ENCODE results near the gene CYTH3.

Gene CYTH3

DNA sequence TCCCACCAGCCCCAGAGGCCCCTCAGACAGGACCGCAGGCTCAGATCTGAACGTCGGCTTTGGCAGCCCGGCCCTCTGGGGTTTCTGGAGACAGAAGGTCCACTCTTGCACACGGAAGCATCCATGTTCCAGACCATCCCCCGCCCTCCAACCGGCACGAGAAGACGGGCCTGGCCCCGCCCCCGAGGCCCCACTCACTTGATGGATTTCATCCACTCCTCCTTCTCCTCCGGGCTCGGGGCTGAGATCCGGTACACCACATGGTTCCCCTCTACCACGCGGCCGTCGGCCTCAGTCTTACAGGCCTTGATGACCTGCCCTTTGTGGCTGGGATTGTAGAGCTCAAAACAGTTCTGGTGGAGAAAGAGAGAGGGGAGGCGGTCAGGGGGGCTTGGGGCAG lies 107.3 kb downstream of the CYTH3 start:
- H3K4me3 ChIP-seq (replicated peaks; ENCODE audit: insufficient read depth, low read length): no peak overlapping the region
- no peak for TF ChIP-seq POLR2AphosphoS5 (IDR thresholded peaks at IDR 0.05; ENCODE audit: low read depth)
- TF ChIP-seq, protein P1, sequence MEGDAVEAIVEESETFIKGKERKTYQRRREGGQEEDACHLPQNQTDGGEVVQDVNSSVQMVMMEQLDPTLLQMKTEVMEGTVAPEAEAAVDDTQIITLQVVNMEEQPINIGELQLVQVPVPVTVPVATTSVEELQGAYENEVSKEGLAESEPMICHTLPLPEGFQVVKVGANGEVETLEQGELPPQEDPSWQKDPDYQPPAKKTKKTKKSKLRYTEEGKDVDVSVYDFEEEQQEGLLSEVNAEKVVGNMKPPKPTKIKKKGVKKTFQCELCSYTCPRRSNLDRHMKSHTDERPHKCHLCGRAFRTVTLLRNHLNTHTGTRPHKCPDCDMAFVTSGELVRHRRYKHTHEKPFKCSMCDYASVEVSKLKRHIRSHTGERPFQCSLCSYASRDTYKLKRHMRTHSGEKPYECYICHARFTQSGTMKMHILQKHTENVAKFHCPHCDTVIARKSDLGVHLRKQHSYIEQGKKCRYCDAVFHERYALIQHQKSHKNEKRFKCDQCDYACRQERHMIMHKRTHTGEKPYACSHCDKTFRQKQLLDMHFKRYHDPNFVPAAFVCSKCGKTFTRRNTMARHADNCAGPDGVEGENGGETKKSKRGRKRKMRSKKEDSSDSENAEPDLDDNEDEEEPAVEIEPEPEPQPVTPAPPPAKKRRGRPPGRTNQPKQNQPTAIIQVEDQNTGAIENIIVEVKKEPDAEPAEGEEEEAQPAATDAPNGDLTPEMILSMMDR (IDR thresholded peaks at IDR 0.05; ENCODE audit: insufficient read depth, low read length): no peak
- no peak for TF ChIP-seq SPI1 (IDR thresholded peaks at IDR 0.05; ENCODE audit: borderline replicate concordance, low read depth)
- no peak for TF ChIP-seq GABPA (IDR thresholded peaks at IDR 0.05; ENCODE audit: low read depth)
- TF ChIP-seq, protein P2, sequence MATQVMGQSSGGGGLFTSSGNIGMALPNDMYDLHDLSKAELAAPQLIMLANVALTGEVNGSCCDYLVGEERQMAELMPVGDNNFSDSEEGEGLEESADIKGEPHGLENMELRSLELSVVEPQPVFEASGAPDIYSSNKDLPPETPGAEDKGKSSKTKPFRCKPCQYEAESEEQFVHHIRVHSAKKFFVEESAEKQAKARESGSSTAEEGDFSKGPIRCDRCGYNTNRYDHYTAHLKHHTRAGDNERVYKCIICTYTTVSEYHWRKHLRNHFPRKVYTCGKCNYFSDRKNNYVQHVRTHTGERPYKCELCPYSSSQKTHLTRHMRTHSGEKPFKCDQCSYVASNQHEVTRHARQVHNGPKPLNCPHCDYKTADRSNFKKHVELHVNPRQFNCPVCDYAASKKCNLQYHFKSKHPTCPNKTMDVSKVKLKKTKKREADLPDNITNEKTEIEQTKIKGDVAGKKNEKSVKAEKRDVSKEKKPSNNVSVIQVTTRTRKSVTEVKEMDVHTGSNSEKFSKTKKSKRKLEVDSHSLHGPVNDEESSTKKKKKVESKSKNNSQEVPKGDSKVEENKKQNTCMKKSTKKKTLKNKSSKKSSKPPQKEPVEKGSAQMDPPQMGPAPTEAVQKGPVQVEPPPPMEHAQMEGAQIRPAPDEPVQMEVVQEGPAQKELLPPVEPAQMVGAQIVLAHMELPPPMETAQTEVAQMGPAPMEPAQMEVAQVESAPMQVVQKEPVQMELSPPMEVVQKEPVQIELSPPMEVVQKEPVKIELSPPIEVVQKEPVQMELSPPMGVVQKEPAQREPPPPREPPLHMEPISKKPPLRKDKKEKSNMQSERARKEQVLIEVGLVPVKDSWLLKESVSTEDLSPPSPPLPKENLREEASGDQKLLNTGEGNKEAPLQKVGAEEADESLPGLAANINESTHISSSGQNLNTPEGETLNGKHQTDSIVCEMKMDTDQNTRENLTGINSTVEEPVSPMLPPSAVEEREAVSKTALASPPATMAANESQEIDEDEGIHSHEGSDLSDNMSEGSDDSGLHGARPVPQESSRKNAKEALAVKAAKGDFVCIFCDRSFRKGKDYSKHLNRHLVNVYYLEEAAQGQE (IDR thresholded peaks at IDR 0.05; ENCODE audit: insufficient replicate concordance, low read depth): no peak
- H3K27me3 ChIP-seq (ENCODE audit: insufficient read depth, poor library complexity, severe bottlenecking): no peaks in the 10 kb centered on the region
- no peak for DNase-seq (ENCODE audit: low read depth in 1 of 2, low spot score in 1 of 2)
- no peak overlapping the region for H3K27ac ChIP-seq (replicated peaks)

DNA sequence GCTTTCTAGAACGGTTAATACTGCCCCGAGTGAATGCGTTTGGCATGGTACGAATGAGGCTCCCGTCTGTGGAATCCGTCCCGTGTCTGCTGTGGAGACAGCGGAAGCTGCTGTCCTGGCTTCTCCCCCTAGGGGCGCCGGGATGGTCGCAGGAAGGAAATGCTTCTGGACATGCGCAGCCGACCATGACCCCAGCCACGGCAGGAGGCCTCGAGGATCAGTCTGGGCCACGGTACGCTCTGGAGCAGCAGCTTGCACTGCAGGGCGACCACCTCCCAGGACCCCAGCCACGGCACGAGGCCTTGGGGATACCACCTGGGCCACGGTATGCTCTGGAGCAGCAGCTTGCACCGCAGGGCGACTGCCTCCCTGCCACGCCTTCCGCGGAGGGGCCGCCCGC lies 107.9 kb downstream of the CYTH3 start:
- no peak overlapping the region for H3K27ac ChIP-seq (replicated peaks)
- no peak for DNase-seq (ENCODE audit: low read depth in 1 of 2, low spot score in 1 of 2)
- TF ChIP-seq, protein P1 (IDR thresholded peaks at IDR 0.05; ENCODE audit: insufficient read depth, low read length): no peak
- H3K27me3 ChIP-seq (ENCODE audit: insufficient read depth, poor library complexity, severe bottlenecking): no peaks in the 10 kb centered on the region
- no peak overlapping the region for H3K4me3 ChIP-seq (replicated peaks; ENCODE audit: insufficient read depth, low read length)

DNA sequence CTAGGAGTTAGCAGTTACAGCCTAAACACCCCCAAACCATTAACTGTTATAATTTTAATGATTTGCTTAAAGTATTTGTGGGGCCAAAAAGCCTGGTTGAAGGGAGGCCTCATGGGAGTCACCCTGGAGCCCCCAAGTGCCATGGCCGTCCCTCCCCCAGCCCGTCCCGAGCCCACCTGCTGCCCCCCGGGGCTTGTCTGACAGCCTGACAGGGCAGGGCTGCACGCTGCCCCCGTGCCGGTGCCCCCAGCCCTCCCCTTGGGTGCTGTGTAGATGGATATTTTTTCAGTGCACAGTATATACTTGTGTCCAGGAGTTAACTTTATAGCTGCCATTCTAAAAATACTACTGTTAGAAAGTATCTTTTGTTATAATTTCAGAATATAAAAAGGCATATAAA lies 108.4 kb downstream of the CYTH3 start:
- H3K27me3 ChIP-seq (ENCODE audit: insufficient read depth, poor library complexity, severe bottlenecking): no peaks in the 10 kb centered on the region
- TF ChIP-seq SPI1 (IDR thresholded peaks at IDR 0.05; ENCODE audit: borderline replicate concordance, low read depth) (no peak), GABPA (IDR thresholded peaks at IDR 0.05; ENCODE audit: low read depth) (no peak)
- TF ChIP-seq, protein P2 (IDR thresholded peaks at IDR 0.05; ENCODE audit: insufficient replicate concordance, low read depth): no peak
- no peak overlapping the region for H3K4me3 ChIP-seq (replicated peaks; ENCODE audit: insufficient read depth, low read length)
- DNase-seq (ENCODE audit: low read depth in 1 of 2, low spot score in 1 of 2): no peak
- H3K27ac ChIP-seq (replicated peaks): no peak overlapping the region

DNA sequence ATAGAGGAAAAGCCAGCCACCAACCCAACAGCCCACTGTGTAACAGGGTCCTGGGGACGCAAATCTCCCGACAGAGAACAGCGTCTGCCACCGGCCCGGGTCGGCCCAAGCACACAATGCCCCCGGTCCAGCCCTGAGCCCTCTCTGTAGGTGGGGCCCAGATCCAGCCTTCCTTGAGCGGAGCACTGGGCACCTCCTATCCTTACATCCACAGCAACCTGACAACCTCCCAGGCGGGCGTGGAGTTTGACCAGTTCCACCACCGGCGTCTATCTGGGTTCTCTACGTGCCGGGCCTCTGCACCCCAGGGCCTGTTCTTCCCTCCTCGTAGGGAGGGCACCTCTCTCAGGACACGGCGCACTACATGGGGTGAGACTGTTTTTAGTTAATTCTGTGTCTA lies 109.0 kb downstream of the CYTH3 start:
- Histone ChIP-seq H3K27ac (replicated peaks) (no peak overlapping the region), H3K27me3 (ENCODE audit: insufficient read depth, poor library complexity, severe bottlenecking) (no peaks in the 10 kb centered on the region), H3K4me3 (replicated peaks; ENCODE audit: insufficient read depth, low read length) (no peak overlapping the region)
- TF ChIP-seq, protein P2 (IDR thresholded peaks at IDR 0.05; ENCODE audit: insufficient replicate concordance, low read depth): no peak
- no peak for TF ChIP-seq SPI1 (IDR thresholded peaks at IDR 0.05; ENCODE audit: borderline replicate concordance, low read depth)
- no peak for TF ChIP-seq GABPA (IDR thresholded peaks at IDR 0.05; ENCODE audit: low read depth)
- TF ChIP-seq POLR2AphosphoS5 (IDR thresholded peaks at IDR 0.05; ENCODE audit: low read depth): no peak
- TF ChIP-seq, protein P1 (IDR thresholded peaks at IDR 0.05; ENCODE audit: insufficient read depth, low read length): no peak
- DNase-seq (ENCODE audit: low read depth in 1 of 2, low spot score in 1 of 2): no peak

Measured in HL-60 (cell line).